HG03571 (cell line): Measurements from ENCODE around the gene GNG7.

Experiments used
- ATAC-seq: cut with Tn5 transposase; IDR thresholded peaks from one replicate; pipeline ENCODE4 v1.9.1; 2021; ENCODE audit not compliant: unreplicated experiment

GNG7 gene

GRCh38 chr19:2726904-2727639, 24.6 kb upstream of the GNG7 start:
- no peak for ATAC-seq

- no peak for ATAC-seq
Observed at GRCh38 chr19:2726160-2726855, 23.8 kb upstream of the GNG7 start.

GRCh38 chr19:2724148-2724557, 21.7 kb upstream of the GNG7 start:
- ATAC-seq = no peak

DNA sequence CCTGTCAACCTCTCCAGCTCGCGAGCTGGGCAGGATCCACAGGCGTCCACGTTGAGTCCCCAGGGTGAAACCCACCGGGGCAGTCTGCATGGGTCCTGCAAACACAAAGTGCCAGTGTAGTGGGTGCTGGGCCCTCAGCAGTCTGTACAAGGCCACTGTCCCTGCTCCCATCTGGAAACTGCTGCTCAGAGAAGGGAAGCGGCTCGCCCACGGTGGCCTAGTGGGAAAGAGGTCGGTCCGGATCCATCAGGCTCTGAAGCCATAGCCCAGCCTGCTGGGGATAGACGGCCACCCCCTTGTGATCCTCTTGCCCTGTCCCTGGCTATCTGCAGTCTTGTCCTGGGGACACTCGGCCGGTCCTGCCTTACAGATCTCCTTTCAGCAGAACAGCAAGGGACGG, 21.3 kb upstream of the GNG7 start:
- ATAC-seq = no peak

- ATAC-seq = no peak
Observed at GRCh38 chr19:2723345-2723715, 20.8 kb upstream of the GNG7 start.

DNA sequence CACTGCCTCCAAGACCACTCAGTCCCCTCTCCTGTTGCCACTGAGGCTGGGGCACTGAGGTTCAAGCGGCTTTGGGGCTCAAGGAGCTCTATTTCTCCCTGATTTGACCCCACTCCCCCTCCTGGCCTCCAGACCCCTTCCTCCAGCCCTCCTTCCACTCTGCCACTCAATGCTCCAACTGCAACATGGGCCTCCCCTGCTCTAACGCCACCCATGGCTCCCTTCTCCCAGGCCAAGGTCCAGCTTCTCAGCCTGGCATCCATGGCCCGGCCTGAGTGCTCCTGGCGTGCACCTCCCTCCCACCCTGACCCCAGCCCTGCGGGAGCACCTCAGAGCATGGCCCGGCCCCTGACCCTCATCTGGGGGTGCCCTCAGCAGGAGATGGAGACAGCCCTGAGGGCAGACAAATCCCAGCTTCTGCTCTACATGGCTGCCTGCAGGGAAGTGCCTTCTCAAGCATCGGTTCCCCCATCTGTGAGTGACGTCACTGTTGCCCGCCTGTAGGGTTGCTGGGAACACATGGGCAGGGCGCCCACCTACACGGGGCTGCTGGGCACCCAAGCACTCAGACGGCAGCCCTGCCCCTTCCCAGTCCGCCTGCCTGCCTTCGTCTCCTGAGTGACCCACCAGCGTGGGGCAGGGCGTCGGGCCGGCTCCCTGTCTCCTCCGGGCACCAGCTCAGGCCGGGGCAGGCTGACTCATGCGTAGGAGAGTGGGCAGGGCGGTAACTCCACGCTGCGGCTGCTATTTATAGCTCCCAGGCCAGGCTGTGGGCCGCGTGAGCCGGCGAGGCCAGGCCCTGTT, 20.2 kb upstream of the GNG7 start:
- ATAC-seq = no peak

DNA sequence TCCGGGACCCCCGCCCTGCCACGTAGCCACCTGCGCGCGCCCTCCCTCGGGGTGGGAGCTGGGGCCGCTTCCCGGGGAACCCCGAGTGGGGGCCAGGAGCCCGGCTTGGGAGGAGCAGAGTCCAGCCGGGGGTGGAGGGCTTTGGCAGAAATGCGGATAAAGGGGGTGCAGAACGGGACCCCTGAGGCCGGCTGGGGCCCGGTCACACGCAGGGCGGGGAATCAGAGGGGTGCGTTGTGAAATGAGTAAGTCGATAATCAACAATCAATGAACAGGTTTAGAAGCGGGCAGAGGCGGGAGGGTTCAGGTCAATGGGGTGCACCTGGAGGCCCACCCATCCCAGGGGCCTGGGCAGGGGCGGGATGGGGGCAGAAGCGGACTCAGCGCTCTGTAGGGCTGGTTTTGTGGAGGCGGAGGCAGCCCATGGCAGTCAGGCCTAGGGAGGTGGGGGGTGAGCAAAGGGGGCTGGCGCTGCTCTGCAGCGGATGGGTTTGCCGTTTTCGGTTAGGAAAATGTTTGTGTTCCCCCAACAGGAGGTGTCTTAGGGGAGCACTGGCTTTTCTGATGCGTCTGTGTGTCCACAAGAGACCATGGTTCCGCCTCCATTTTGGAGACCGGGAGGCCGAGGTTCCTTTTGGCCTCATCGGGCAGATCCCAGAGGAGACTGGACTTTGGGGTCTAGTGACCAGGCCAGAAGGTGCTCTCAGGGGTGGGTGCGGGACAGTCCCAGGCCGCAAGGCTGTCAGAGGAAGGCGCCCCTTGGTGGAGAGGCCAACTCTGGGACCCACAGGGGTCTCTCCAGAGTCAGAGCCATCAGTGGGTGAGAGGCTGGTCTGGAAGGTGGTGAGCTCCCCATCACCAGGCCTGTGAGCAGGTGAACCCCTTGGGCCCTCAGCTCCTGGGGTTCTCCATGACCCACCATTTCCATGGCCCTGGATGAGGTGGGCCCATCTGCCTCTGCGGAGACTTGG, 19.4 kb upstream of the GNG7 start:
- ATAC-seq = no peak

- no peak for ATAC-seq
Observed at GRCh38 chr19:2720777-2721569, 18.5 kb upstream of the GNG7 start, which contains the start of gene DIRAS1. DIRAS1 (minus strand) TSS chr19:2721372; CDS start chr19:2717806, 3,566 bp downstream.

DNA sequence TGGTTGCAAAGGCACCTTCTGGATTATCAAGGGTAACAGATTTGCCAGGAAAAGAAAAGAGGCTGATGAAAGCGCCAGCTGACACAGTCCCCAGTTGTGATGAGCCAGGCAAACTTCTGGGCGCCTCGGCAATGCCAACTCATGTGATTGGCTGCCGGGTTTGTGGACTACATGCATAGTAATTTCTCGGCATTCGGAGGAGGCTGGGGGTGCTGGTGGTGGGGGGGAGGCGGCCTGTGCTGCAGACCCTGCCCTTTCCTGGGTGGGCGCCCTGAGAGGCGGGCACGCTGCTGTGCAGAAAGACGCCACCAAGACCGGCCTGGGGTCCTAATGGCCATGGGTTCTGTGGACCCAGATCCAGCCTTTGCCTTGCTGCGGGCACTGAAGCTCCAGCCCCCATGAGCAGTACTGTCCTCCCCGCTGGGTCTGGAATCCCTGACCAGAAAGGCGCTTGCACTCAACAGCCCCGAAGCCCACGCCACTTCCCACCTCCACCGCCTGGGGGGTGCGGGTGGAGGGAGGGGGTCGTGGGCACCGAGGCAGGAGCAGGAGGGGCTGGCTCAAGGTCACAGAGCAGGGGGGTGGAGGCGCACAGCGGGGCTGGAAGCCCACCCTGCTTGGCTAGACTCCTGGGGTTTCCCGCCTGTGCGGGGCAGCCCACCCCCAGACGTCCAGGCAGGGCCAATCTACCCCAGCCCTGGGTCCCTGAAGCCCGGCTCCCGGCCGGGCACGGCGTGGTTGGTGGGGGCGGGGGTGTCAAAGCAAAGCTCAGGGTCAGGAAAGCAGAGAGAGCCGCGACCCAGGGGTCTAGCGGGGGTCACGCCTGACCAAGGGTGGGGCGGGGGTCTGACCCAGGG, 17.7 kb upstream of the GNG7 start:
- no peak for ATAC-seq

- no peak for ATAC-seq
Observed at GRCh38 chr19:2719232-2719735, 16.8 kb upstream of the GNG7 start.

GRCh38 chr19:2717638-2718541, 15.4 kb upstream of the GNG7 start:
- ATAC-seq = no peak

GRCh38 chr19:2716722-2717637, 14.5 kb upstream of the GNG7 start:
- no peak for ATAC-seq

DNA sequence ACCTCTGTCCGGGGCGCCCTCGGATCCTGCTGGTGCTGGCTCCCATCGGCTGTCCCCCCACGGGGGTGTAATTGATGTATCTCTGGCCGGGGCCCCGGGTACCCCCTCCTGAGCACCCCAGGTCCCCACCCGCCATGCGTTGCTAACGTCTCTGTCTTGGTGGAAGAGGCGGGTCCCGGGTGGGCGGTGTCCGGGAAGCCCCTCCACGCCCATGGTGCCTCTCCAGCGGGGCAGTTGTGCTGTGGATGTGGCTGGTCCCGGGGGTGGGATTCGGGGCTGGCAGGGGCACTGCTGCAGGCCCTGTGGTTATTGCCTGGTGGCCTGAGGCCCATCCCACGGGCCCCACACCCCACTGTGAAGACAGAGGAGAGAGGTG, 13.8 kb upstream of the GNG7 start:
- ATAC-seq = no peak

- no peak for ATAC-seq
Observed at GRCh38 chr19:2715470-2716274, 13.2 kb upstream of the GNG7 start.

DNA sequence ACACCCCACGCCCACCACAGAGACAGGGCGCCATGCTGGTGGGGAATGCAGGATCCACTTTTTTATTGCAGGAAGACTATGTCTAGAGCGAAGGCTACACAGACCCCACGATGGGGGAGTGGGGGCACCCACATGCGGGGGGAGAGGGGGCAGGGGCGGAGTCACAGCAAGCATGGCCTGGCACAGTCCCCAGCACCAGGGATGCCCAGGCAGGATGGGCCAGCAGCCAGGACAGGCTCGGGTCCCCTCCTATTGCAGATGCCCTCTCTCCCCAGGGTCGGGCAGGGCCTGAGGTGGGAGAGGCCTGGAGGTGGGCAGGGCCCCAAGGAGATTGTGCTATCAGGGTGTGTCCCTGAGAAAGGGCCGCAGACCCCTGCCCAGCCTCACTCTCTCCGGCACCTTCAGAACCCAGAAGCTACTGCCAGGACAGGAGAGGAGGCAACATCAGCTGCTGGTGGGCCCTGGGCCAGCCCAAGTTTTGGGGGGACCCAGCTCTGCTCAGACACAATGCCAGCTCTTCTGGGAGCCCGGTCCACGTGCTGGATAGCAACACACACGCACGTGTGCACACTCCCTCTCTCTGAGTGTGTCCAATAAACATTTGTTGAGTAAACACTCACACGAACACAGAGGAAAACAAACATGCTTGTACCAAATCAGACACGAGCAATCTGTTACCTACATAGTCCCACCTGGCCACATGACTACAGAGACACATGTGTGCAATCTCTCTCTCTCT, 12.2 kb upstream of the GNG7 start:
- no peak for ATAC-seq
